Measurements from ENCODE around the gene EPGN.

GRCh38 chr4:74308215-74308614 lies at the start of gene EPGN:
- TF ChIP-seq CTCF (IDR thresholded peaks at IDR 0.05; ENCODE audit: insufficient read depth, low read length, poor library complexity, severe bottlenecking) (no peak), EZH2phosphoT487 (conservative IDR thresholded peaks at IDR 0.05; ENCODE audit: low read length) (no peak)
